ENCODE measurements around the gene COL6A6.
"Not testable (repeated sequence)": the region's sequence is repeated elsewhere in the genome, so short reads cannot be mapped to it uniquely, and the experiment has no call there.

The COL6A6 gene

GRCh38 chr3:130537673-130538304 lies 20.8 kb downstream of the COL6A6 start:
- no peak overlapping the region for H3K9ac ChIP-seq (ENCODE audit: low read depth, low read length)

DNA sequence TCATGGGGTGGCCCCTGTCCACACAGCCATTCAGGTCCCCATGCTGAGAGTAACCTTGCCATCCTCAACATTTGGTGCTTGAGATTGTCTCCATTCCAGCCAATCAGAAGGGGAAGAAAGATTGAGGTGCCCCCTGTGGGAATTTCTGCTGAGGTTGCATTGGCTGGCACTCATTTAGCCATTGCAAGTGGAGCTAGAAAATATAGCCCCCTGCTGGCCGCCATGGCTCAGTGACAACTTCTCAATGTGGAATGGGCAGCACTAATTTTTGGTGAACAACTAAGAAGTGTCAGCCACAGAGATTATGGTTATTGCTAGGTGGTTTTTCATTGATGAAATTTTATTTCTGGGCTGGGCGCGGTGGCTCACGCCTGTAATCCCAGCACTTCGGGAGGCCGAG lies 22.0 kb downstream of the COL6A6 start:
- H3K4me1 ChIP-seq (ENCODE audit: insufficient read depth, low read length) = no peaks in the 10 kb centered on the region
- H3K27ac ChIP-seq (ENCODE audit: low read length) = no peak overlapping the region
- H3K9me3 ChIP-seq (ENCODE audit: insufficient read depth, low read depth, low read length) = no peaks in the 10 kb centered on the region
- no peaks in the 10 kb centered on the region for H3K27me3 ChIP-seq (ENCODE audit: insufficient read depth, low read length)
- H3K9ac ChIP-seq (ENCODE audit: low read depth, low read length) = no peak overlapping the region
- no peak overlapping the region for H3K4me3 ChIP-seq (ENCODE audit: low read length)
- no peaks in the 10 kb centered on the region for H3K36me3 ChIP-seq (ENCODE audit: insufficient read depth, low read depth, low read length)

More at GRCh38 chr3:130537673-130538304, 20.8 kb downstream of the COL6A6 start:
- Histone ChIP-seq H3K4me3 (ENCODE audit: low read length) (no peak overlapping the region), H3K27ac (ENCODE audit: low read length) (no peak overlapping the region), H3K27me3 (ENCODE audit: insufficient read depth, low read length) (no peaks in the 10 kb centered on the region), H3K4me1 (ENCODE audit: insufficient read depth, low read length) (no peaks in the 10 kb centered on the region), H3K9me3 (ENCODE audit: insufficient read depth, low read depth, low read length) (no peaks in the 10 kb centered on the region), H3K36me3 (ENCODE audit: insufficient read depth, low read depth, low read length) (no peaks in the 10 kb centered on the region)

- H3K9ac ChIP-seq (ENCODE audit: low read depth, low read length) = no peak overlapping the region
- no peaks in the 10 kb centered on the region for H3K4me1 ChIP-seq (ENCODE audit: insufficient read depth, low read length)
- H3K27me3 ChIP-seq (ENCODE audit: insufficient read depth, low read length) = no peaks in the 10 kb centered on the region
- H3K4me3 ChIP-seq (ENCODE audit: low read length) = no peak overlapping the region
- no peaks in the 10 kb centered on the region for H3K9me3 ChIP-seq (ENCODE audit: insufficient read depth, low read depth, low read length)
- no peaks in the 10 kb centered on the region for H3K36me3 ChIP-seq (ENCODE audit: insufficient read depth, low read depth, low read length)
- H3K27ac ChIP-seq (ENCODE audit: low read length) = no peak overlapping the region
These were observed 26.3 kb downstream of the COL6A6 start for GRCh38 chr3:130543322-130543721.

DNA sequence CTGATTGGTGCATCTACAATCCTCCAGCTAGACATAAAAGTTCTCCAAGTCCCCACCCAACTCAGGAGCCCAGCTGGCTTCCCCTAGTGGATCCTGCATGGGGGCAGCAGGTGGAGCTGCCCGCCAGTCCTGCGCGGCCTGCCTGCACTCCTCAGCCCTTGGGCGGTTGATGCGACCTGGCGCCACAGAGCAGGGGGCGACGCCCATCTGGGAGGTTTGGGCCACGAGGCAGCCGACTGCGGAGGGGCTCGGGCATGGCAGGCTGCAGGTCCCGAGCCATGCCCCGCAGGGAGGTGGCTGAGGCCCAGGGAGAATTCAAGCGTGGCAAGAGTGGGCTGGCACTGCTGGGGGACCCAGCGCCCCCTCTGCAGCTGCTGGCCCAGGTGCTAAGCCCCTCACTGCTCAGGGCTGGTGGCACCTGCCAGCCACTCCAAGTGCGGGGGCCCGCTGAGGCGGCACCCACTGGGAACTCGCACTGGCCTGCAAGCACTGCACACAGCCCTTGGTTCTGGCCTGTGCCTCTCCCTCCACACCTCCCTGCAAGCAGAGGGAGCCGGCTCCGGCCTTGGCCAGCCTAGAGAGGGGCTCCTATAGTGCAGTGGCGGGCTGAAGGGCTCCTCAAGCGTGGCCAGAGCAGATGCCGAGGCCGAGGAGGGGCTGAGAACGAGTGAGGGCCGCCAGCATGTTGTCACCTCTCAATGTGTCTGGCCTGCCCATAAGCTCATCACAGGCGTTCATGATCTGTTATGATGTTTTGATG lies 30.1 kb downstream of the COL6A6 start:
- Histone ChIP-seq H3K4me3 (ENCODE audit: low read length) (no peak overlapping the region), H3K27me3 (ENCODE audit: insufficient read depth, low read length) (no peaks in the 10 kb centered on the region), H3K9ac (ENCODE audit: low read depth, low read length) (no peak overlapping the region), H3K4me1 (ENCODE audit: insufficient read depth, low read length) (no peaks in the 10 kb centered on the region), H3K36me3 (ENCODE audit: insufficient read depth, low read depth, low read length) (no peaks in the 10 kb centered on the region), H3K27ac (ENCODE audit: low read length) (no peak overlapping the region), H3K9me3 (ENCODE audit: insufficient read depth, low read depth, low read length) (no peaks in the 10 kb centered on the region; the same call in 1 of the 2 replicates)

DNA sequence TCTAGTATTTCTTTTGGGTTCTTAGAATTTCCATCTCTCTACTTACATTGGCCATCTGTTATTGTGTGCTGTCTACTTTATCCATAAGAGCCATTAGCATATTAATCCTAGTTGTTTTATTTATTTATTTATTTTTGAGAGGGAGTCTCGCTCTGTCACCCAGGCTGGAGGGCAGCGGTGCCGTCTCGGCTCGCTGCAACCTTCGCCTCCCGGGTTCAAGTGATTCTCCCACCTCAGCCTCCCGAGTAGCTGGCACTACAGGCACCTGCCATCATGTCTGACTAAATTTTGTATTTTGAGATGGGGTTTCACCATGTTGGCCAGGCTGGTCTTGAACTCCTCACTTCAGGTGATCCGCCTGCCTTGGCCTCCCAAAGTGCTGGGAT lies 30.7 kb downstream of the COL6A6 start:
- not testable (repeated sequence) for H3K9ac ChIP-seq (ENCODE audit: low read depth, low read length); H3K9me3 ChIP-seq (ENCODE audit: insufficient read depth, low read depth, low read length); H3K4me1 ChIP-seq (ENCODE audit: insufficient read depth, low read length); H3K36me3 ChIP-seq (ENCODE audit: insufficient read depth, low read depth, low read length); H3K4me3 ChIP-seq (ENCODE audit: low read length); H3K27ac ChIP-seq (ENCODE audit: low read length); H3K27me3 ChIP-seq (ENCODE audit: insufficient read depth, low read length)

DNA sequence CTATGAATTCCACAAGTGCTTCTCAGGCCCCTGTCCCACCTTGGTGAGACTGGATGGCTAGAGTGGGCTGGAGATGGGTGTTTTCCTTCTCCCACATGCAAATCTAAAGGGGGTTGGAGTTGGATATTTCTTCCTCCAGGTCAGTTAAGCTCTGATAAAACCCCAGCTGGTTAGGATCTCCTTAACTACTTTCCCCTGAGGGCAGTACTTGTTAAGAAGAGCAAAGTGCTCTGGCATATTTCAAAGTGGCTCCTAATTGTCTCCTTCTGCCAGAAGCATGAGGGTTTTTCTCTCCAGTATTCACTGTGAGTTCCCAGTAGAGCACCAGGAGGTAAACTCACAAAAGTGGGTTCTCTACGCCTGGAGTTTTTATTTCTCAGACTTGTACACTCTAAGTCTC lies 31.4 kb downstream of the COL6A6 start:
- no peaks in the 10 kb centered on the region for H3K27me3 ChIP-seq (ENCODE audit: insufficient read depth, low read length)
- H3K4me3 ChIP-seq (ENCODE audit: low read length) = no peak overlapping the region
- no peaks in the 10 kb centered on the region for H3K4me1 ChIP-seq (ENCODE audit: insufficient read depth, low read length)
- H3K9me3 ChIP-seq (ENCODE audit: insufficient read depth, low read depth, low read length) = no peaks in the 10 kb centered on the region; the same call in 1 of the 2 replicates
- H3K27ac ChIP-seq (ENCODE audit: low read length) = no peak overlapping the region
- H3K36me3 ChIP-seq (ENCODE audit: insufficient read depth, low read depth, low read length) = no peaks in the 10 kb centered on the region
- no peak overlapping the region for H3K9ac ChIP-seq (ENCODE audit: low read depth, low read length)

GRCh38 chr3:130557336-130558035 lies 40.5 kb downstream of the COL6A6 start:
- Histone ChIP-seq H3K4me3 (ENCODE audit: low read length) (no peak overlapping the region), H3K9me3 (ENCODE audit: insufficient read depth, low read depth, low read length) (no peaks in the 10 kb centered on the region), H3K36me3 (ENCODE audit: insufficient read depth, low read depth, low read length) (no peaks in the 10 kb centered on the region), H3K27ac (ENCODE audit: low read length) (no peak overlapping the region), H3K27me3 (ENCODE audit: insufficient read depth, low read length) (no peaks in the 10 kb centered on the region), H3K9ac (ENCODE audit: low read depth, low read length) (no peak overlapping the region), H3K4me1 (ENCODE audit: insufficient read depth, low read length) (no peaks in the 10 kb centered on the region)

DNA sequence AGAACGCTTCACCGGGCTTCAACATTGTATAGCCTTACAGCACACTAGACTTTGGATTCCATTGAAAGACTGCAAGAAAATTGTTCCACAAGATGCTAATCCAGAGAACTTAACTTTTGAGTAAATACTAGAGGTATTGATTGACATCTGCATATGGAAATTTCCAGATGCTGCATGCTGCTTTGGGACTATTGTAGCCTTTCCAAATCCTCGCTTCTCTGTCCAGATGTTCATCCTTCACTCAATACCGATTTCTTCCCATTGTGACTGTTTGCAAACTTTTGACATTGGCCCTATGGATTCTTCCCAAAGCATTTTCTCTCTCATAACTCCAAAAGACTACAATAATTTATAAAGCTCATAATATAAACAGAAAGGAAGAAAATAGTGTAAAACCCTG lies 41.4 kb downstream of the COL6A6 start:
- no peaks in the 10 kb centered on the region for H3K4me1 ChIP-seq (ENCODE audit: insufficient read depth, low read length)
- H3K36me3 ChIP-seq (ENCODE audit: insufficient read depth, low read depth, low read length) = no peaks in the 10 kb centered on the region
- H3K9me3 ChIP-seq (ENCODE audit: insufficient read depth, low read depth, low read length) = no peaks in the 10 kb centered on the region
- H3K9ac ChIP-seq (ENCODE audit: low read depth, low read length) = no peak overlapping the region
- no peak overlapping the region for H3K27ac ChIP-seq (ENCODE audit: low read length)
- H3K4me3 ChIP-seq (ENCODE audit: low read length) = no peak overlapping the region
- H3K27me3 ChIP-seq (ENCODE audit: insufficient read depth, low read length) = no peaks in the 10 kb centered on the region

GRCh38 chr3:130565224-130565623 lies 48.2 kb downstream of the COL6A6 start:
- Histone ChIP-seq H3K27me3 (ENCODE audit: insufficient read depth, low read length) (no peaks in the 10 kb centered on the region), H3K27ac (ENCODE audit: low read length) (no peak overlapping the region), H3K9ac (ENCODE audit: low read depth, low read length) (no peak overlapping the region), H3K4me3 (ENCODE audit: low read length) (no peak overlapping the region), H3K36me3 (ENCODE audit: insufficient read depth, low read depth, low read length) (no peaks in the 10 kb centered on the region), H3K4me1 (ENCODE audit: insufficient read depth, low read length) (no peaks in the 10 kb centered on the region), H3K9me3 (ENCODE audit: insufficient read depth, low read depth, low read length) (no peaks in the 10 kb centered on the region)
